ENCODE data around the gene ZC3H8.
A peak's percentile ranks its signal among the peaks of the same experiment; 100 is the strongest.

Gene ZC3H8

GRCh38 chr2:112220831-112221230 lies 34.0 kb downstream of the ZC3H8 start:
- TF ChIP-seq, protein P1, sequence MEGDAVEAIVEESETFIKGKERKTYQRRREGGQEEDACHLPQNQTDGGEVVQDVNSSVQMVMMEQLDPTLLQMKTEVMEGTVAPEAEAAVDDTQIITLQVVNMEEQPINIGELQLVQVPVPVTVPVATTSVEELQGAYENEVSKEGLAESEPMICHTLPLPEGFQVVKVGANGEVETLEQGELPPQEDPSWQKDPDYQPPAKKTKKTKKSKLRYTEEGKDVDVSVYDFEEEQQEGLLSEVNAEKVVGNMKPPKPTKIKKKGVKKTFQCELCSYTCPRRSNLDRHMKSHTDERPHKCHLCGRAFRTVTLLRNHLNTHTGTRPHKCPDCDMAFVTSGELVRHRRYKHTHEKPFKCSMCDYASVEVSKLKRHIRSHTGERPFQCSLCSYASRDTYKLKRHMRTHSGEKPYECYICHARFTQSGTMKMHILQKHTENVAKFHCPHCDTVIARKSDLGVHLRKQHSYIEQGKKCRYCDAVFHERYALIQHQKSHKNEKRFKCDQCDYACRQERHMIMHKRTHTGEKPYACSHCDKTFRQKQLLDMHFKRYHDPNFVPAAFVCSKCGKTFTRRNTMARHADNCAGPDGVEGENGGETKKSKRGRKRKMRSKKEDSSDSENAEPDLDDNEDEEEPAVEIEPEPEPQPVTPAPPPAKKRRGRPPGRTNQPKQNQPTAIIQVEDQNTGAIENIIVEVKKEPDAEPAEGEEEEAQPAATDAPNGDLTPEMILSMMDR (IDR thresholded peaks at IDR 0.05) = no peak

- TF ChIP-seq, protein P1 (IDR thresholded peaks at IDR 0.05) = no peak
Observed at GRCh38 chr2:112220186-112220585, 34.7 kb downstream of the ZC3H8 start.

GRCh38 chr2:112217854-112218253 lies 37.0 kb downstream of the ZC3H8 start:
- TF ChIP-seq, protein P1 (IDR thresholded peaks at IDR 0.05) = no peak

DNA sequence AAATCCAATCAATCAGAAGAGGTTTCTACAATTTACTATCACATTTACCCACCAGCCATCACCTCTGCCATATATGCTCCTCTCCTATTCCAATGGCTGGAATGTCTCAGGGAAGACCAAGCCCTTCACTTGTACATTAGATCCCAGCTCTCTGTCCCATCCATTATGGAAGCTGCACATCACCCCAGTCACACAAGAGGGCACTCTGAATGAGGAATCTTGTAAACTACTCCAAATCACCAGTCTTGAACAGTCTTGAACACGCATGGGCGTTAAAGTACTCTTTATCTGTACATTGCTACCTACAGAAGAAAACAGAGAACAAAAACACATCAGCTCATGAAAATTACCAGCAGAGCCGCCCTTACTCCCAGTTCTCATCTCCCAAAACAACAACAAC lies 38.7 kb downstream of the ZC3H8 start:
- TF ChIP-seq, protein P1 (IDR thresholded peaks at IDR 0.05) = 0 out of 2 replicates have a peak, but pooled peaks have one; percentile 17

DNA sequence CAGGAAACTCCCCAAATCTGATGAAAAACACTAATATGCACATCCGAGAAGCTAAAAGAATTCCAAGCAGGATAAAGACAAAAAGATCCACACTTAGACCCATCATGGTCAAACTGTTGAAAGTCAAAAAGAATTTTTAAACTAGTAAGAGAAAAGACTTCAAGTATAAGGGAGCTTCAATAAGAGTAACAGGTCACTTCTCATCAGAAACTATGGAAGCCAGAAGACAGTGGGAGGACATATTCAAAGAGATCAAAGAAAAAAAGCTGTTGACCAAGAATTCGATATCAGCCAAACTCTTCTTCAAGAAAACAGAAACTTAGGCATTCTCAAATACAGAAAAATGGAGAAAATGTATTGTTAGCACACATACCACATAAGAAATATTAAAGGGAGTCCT lies 50.4 kb downstream of the ZC3H8 start:
- TF ChIP-seq, protein P1 (IDR thresholded peaks at IDR 0.05) = no peak

- TF ChIP-seq, protein P1 (IDR thresholded peaks at IDR 0.05) = no peak
Observed at GRCh38 chr2:112201696-112202430, 53.0 kb downstream of the ZC3H8 start.

- TF ChIP-seq, protein P1 (IDR thresholded peaks at IDR 0.05) = no peak
Observed at GRCh38 chr2:112199188-112199587, 55.7 kb downstream of the ZC3H8 start.

All from LNCAP (cell line).